A673 (cell line): ENCODE data around the gene NECAB3. TPM values are rescaled to one million over a fixed set of nuclear protein-coding genes. Genes with fewer than 3 reads are reported as not detected.
"Not testable (repeated sequence)": the region's sequence is repeated elsewhere in the genome, so short reads cannot be mapped to it uniquely, and the experiment has no call there.

ENCODE experiments used
- BruUV-seq: library from RNA; stranded (reverse); fragments of 400-500 nt; replicated peaks from 2 replicates; lab custom pipeline; 2021; lab: Mats Ljungman, UMichigan
- CTCF ChIA-PET: fragments of 300-600 bp; sonication (Branson Sonifier 250); formaldehyde crosslinking; loops from one replicate; lab custom pipeline; 2022; ENCODE audit warnings: antibody characterized with exemption; lab: Charles Lee
- POLR2A ChIA-PET: fragments of 300-600 bp; sonication (Branson Sonifier 250); formaldehyde crosslinking; loops from one replicate; lab custom pipeline; 2022; ENCODE audit warnings: antibody characterized with exemption; ENCODE audit not compliant: low non-redundant PET; lab: Charles Lee
- DNase-seq: peaks from one replicate; pipeline ENCODE4 v3.0.0-alpha.2; 2015; ENCODE audit warnings: low spot score
- H3K27ac ChIP-seq: fragments of 200-600 bp; sonication (generic); 2 replicates; pipeline ENCODE4 v1.5.1; 2016; ENCODE audit warnings: mixed run types, low read depth, mild to moderate bottlenecking, mixed read lengths, antibody characterized with exemption, low read length; ENCODE audit not compliant: poor library complexity, severe bottlenecking
- H3K27me3 ChIP-seq: fragments of 200-600 bp; sonication (generic); replicated peaks from 2 replicates; pipeline ENCODE4 v1.6.1; 2017; ENCODE audit warnings: mixed run types, low read depth, mild to moderate bottlenecking, mixed read lengths, antibody characterized with exemption, low read length; ENCODE audit not compliant: insufficient read depth, poor library complexity
- H3K36me3 ChIP-seq: fragments of 200-600 bp; sonication (generic); 2 replicates; pipeline ENCODE4 v1.6.1; 2016; ENCODE audit warnings: mixed run types, mild to moderate bottlenecking, mixed read lengths, antibody characterized with exemption, low read length; ENCODE audit not compliant: insufficient read depth, poor library complexity, severe bottlenecking
- H3K4me1 ChIP-seq: fragments of 200-600 bp; sonication (generic); 2 replicates; pipeline ENCODE4 v1.6.1; 2017; ENCODE audit warnings: mixed run types, mild to moderate bottlenecking, mixed read lengths, antibody characterized with exemption, low read length; ENCODE audit not compliant: insufficient read depth, poor library complexity, severe bottlenecking
- H3K4me3 ChIP-seq: fragments of 200-600 bp; sonication (generic); 2 replicates; pipeline ENCODE4 v1.5.1; 2016; ENCODE audit warnings: low read depth, mixed run types, mild to moderate bottlenecking, mixed read lengths, low read length; ENCODE audit not compliant: poor library complexity, severe bottlenecking
- H3K9me3 ChIP-seq: fragments of 200-600 bp; sonication (generic); 2 replicates; pipeline ENCODE4 v1.6.1; 2016; ENCODE audit warnings: mixed run types, low read depth, mild to moderate bottlenecking, mixed read lengths, antibody characterized with exemption, low read length; ENCODE audit not compliant: poor library complexity, severe bottlenecking
- EZH2 ChIP-seq: fragments of 200-600 bp; sonication (generic); IDR thresholded peaks from 2 replicates; pipeline ENCODE4 v1.6.1; 2017; ENCODE audit warnings: borderline replicate concordance, low read depth, mild to moderate bottlenecking, mixed read lengths, antibody characterized with exemption, low read length; ENCODE audit not compliant: poor library complexity, severe bottlenecking
- intact Hi-C: fragments of 100-400 bp; cut with micrococcal nuclease; formaldehyde crosslinking; loops from one replicate; pipeline ENCODE4 v1.10.0; 2022; ENCODE audit not compliant: unreplicated experiment
- total RNA-seq: library from RNA; stranded (reverse); gene quantifications from 2 replicates; pipeline ENCODE4 v1.2.3, GENCODE V29; 2021
- TF ChIP-seq, protein P1 (sequence below): fragments of 300-800, 200-600 bp; sonication (generic); conservative IDR thresholded peaks from 2 replicates; pipeline ENCODE4 v1.5.1; 2017; ENCODE audit warnings: low read depth, mild to moderate bottlenecking, antibody characterized with exemption, low read length, moderate library complexity, mixed read lengths

NECAB3 gene
- total RNA-seq, 1 experiment from 2014 or later, result 83.1 TPM

GRCh38 chr20:33635341-33635740, 38.9 kb downstream of the NECAB3 start:
- CTCF ChIA-PET, result no interaction called here
- H3K4me1 ChIP-seq, result no peaks in the 10 kb centered on the region
- peaks cover 6% of the 10 kb centered on the region for H3K36me3 ChIP-seq
- intact Hi-C loops, result no loop called here
- no peak for TF ChIP-seq EZH2
- TF ChIP-seq, protein P1, sequence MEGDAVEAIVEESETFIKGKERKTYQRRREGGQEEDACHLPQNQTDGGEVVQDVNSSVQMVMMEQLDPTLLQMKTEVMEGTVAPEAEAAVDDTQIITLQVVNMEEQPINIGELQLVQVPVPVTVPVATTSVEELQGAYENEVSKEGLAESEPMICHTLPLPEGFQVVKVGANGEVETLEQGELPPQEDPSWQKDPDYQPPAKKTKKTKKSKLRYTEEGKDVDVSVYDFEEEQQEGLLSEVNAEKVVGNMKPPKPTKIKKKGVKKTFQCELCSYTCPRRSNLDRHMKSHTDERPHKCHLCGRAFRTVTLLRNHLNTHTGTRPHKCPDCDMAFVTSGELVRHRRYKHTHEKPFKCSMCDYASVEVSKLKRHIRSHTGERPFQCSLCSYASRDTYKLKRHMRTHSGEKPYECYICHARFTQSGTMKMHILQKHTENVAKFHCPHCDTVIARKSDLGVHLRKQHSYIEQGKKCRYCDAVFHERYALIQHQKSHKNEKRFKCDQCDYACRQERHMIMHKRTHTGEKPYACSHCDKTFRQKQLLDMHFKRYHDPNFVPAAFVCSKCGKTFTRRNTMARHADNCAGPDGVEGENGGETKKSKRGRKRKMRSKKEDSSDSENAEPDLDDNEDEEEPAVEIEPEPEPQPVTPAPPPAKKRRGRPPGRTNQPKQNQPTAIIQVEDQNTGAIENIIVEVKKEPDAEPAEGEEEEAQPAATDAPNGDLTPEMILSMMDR, result no peak
- no peak overlapping the region for H3K27ac ChIP-seq
- H3K4me3 ChIP-seq, result no peak overlapping the region
- no peaks in the 10 kb centered on the region for H3K27me3 ChIP-seq
- POLR2A ChIA-PET, result no interaction called here
- no peaks in the 10 kb centered on the region for H3K9me3 ChIP-seq
- no peak for DNase-seq
- no TSS peak for BruUV-seq

DNA sequence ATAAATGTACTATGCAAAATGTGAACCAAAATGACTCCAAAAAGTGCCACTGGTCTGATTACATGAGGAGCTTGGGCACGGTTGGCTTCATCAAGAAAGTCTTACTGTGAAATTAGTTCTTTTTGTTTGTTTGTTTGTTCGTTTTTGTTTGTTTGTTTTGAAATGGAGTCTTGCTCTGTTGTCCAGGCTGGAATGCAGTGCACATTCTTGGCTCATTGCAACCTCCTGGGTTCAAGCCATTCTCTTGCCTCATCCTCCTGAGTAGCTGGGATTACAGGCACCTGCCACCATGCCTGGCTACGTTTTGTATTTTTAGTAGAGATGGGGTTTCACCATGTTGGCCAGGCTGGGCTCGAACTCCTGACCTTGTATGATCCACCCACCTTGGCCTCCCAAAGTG, 42.3 kb downstream of the NECAB3 start:
- BruUV-seq, H3K9me3 ChIP-seq, intact Hi-C loops, H3K36me3 ChIP-seq, H3K4me3 ChIP-seq, H3K27me3 ChIP-seq, DNase-seq, H3K27ac ChIP-seq, CTCF ChIA-PET, POLR2A ChIA-PET, H3K4me1 ChIP-seq: not testable (repeated sequence)

- intact Hi-C loops, result no loop called here
- no peaks in the 10 kb centered on the region for H3K9me3 ChIP-seq
- no peak for DNase-seq
- no peak overlapping the region for H3K4me3 ChIP-seq
- peaks cover 4% of the 10 kb centered on the region for H3K36me3 ChIP-seq
- H3K4me1 ChIP-seq, result no peaks in the 10 kb centered on the region
- ChIA-PET CTCF (no interaction called here), POLR2A (no interaction called here)
- no TSS peak for BruUV-seq
- no peak for TF ChIP-seq EZH2
- TF ChIP-seq, protein P1, result no peak
- H3K27ac ChIP-seq, result no peak overlapping the region
- H3K27me3 ChIP-seq, result no peaks in the 10 kb centered on the region
These were observed 43.7 kb downstream of the NECAB3 start for GRCh38 chr20:33630507-33630906.

DNA sequence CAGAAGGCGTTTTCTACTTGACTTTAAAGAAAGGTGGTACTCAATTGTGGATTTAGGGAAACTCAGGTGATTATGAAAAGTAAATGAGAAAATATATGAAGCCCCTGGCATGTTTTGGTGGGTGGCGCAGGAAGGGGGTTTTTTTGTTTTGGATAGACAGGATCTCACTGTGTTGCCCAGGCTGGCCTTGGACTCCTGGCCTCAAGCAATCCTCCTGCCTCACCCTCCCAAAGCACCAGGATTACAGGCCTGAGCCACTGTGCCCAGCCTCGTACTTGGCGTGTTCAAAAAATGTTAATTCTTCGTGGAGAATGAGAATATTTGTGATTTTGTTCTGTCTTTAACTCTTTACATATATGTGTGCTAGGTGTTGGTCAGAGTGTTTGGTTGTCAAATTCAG, 44.2 kb downstream of the NECAB3 start:
- ChIA-PET POLR2A (no interaction called here), CTCF (no interaction called here)
- H3K36me3 ChIP-seq, result peaks cover 4% of the 10 kb centered on the region

More for the DNA sequence above, 44.2 kb downstream of the NECAB3 start:
- no peak overlapping the region for H3K4me3 ChIP-seq
- BruUV-seq, result no TSS peak
- no peak for TF ChIP-seq EZH2
- TF ChIP-seq, protein P1, result no peak
- intact Hi-C loops, result no loop called here
- H3K27ac ChIP-seq, result no peak overlapping the region
- no peak for DNase-seq
- no peaks in the 10 kb centered on the region for H3K9me3 ChIP-seq
- no peaks in the 10 kb centered on the region for H3K27me3 ChIP-seq
- no peaks in the 10 kb centered on the region for H3K4me1 ChIP-seq
